ENCODE results near the gene FOXO1.

The FOXO1 gene

GRCh38 chr13:40635315-40635995 is 31.0 kb downstream of the FOXO1 start:
- no peak for DNase-seq (ENCODE audit: low read depth in 2 of 2)

- DNase-seq (ENCODE audit: low read depth in 2 of 2): no peak
Measured at GRCh38 chr13:40632915-40633314, 33.5 kb downstream of the FOXO1 start.

- DNase-seq (ENCODE audit: low read depth in 2 of 2): no peak
Measured at GRCh38 chr13:40631605-40632004, 34.8 kb downstream of the FOXO1 start.

- no peak for DNase-seq (ENCODE audit: low read depth in 2 of 2)
Measured at GRCh38 chr13:40629678-40630384, 36.6 kb downstream of the FOXO1 start.

GRCh38 chr13:40626977-40627376 is 39.5 kb downstream of the FOXO1 start:
- DNase-seq (ENCODE audit: low read depth in 2 of 2): no peak

GRCh38 chr13:40626561-40626960 is 39.9 kb downstream of the FOXO1 start:
- DNase-seq (ENCODE audit: low read depth in 2 of 2): no peak

- DNase-seq (ENCODE audit: low read depth in 2 of 2): no peak
Measured at GRCh38 chr13:40624986-40625385, 41.5 kb downstream of the FOXO1 start.

- peak in 1 of 2 donors; percentile 29 for DNase-seq (ENCODE audit: low read depth in 2 of 2)
Measured at GRCh38 chr13:40624383-40624782, 42.1 kb downstream of the FOXO1 start.

- no peak for DNase-seq (ENCODE audit: low read depth in 2 of 2)
Measured at GRCh38 chr13:40622761-40623160, 43.7 kb downstream of the FOXO1 start.

- no peak for DNase-seq (ENCODE audit: low read depth in 2 of 2)
Measured at GRCh38 chr13:40622246-40622645, 44.2 kb downstream of the FOXO1 start.

GRCh38 chr13:40619479-40619814 is 47.0 kb downstream of the FOXO1 start:
- DNase-seq (ENCODE audit: low read depth in 2 of 2): no peak

- no peak for DNase-seq (ENCODE audit: low read depth in 2 of 2)
Measured at GRCh38 chr13:40618581-40619478, 47.6 kb downstream of the FOXO1 start.

- DNase-seq (ENCODE audit: low read depth in 2 of 2): no peak
Measured at GRCh38 chr13:40617801-40618356, 48.6 kb downstream of the FOXO1 start.

GRCh38 chr13:40615619-40616018 is 50.8 kb downstream of the FOXO1 start:
- no peak for DNase-seq (ENCODE audit: low read depth in 2 of 2)

- DNase-seq (ENCODE audit: low read depth in 2 of 2): no peak
Measured at GRCh38 chr13:40613914-40614313, 52.5 kb downstream of the FOXO1 start.

- peak; percentile 19 to 28 for DNase-seq (ENCODE audit: low read depth in 2 of 2)
Measured at GRCh38 chr13:40613192-40613818, 53.1 kb downstream of the FOXO1 start.

GRCh38 chr13:40612041-40612440 is 54.4 kb downstream of the FOXO1 start:
- DNase-seq (ENCODE audit: low read depth in 2 of 2): no peak

- no peak for DNase-seq (ENCODE audit: low read depth in 2 of 2)
Measured at GRCh38 chr13:40611635-40612034, 54.8 kb downstream of the FOXO1 start.

GRCh38 chr13:40611004-40611403 is 55.4 kb downstream of the FOXO1 start:
- DNase-seq (ENCODE audit: low read depth in 2 of 2): no peak

- no peak for DNase-seq (ENCODE audit: low read depth in 2 of 2)
Measured at GRCh38 chr13:40609972-40610726, 56.3 kb downstream of the FOXO1 start.

GRCh38 chr13:40608308-40608707 is 58.1 kb downstream of the FOXO1 start:
- no peak for DNase-seq (ENCODE audit: low read depth in 2 of 2)

Data from activated CD8-positive, alpha-beta memory T cell treated with anti-CD3 and anti-CD28 coated beads for 4 hours (primary cell).